A172 (cell line): ENCODE data around the gene SPTLC1. TPM values are rescaled to one million over a fixed set of nuclear protein-coding genes. Genes with fewer than 3 reads are reported as not detected.
"Not testable (repeated sequence)": the region's sequence is repeated elsewhere in the genome, so short reads cannot be mapped to it uniquely, and the experiment has no call there.

Experiments
- DNase-seq: peaks from one replicate; pipeline ENCODE4 v3.0.0-alpha.2; 2015; ENCODE audit warnings: low spot score
- total RNA-seq: library from RNA; depleted of rRNA; stranded (reverse); fragments of >200 nt; shearing (Covaris generic); gene quantifications from 2 replicates; pipeline ENCODE4 v1.2.3, GENCODE V29; 2014; rRNA removed

SPTLC1 gene, protein sequence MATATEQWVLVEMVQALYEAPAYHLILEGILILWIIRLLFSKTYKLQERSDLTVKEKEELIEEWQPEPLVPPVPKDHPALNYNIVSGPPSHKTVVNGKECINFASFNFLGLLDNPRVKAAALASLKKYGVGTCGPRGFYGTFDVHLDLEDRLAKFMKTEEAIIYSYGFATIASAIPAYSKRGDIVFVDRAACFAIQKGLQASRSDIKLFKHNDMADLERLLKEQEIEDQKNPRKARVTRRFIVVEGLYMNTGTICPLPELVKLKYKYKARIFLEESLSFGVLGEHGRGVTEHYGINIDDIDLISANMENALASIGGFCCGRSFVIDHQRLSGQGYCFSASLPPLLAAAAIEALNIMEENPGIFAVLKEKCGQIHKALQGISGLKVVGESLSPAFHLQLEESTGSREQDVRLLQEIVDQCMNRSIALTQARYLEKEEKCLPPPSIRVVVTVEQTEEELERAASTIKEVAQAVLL
- total RNA-seq, result 152 and 175 TPM in 2 replicates

DNA sequence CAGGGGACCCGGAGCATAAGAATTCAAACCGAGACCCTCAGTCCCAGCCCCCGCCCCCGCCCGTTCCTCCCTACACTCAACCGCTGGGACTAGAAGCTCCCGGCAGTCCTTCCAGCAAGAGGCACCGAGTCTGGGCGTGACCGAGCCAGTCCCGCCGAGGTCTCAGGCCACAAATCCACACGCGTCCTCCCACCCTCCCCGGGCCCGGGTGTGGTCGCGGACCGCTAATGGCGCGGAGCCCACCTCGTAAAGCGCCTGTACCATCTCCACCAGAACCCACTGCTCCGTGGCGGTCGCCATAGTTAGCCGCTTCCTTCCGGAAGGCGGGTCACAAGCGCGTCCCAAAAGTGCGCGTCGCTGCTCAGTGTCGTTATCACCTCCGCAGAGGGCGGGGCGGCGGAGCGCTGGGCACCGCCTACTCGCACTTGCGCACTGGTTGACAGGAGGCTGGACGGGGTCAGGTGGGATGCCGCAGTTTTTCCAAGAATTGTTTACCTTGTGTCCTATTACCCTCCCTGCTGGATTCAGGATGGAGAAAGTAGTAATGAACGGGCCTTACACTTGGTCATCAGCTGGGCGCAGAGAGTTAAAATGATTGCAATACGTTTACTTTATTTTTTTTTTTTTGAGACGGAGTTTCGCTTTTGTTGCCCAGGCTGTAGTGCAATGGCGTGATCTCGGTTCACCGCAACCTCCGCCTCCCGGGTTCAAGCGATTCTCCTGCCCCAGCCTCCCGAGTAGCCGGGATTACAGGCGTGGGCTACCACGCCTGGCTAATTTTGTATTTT lies at the start of gene SPTLC1:
Gene SPTLC1 (minus strand): TSS at position 343 of the 788 bp plus-strand sequence. CDS start 43 bp downstream, at position 300.
- peak; percentile 96 for DNase-seq

DNA sequence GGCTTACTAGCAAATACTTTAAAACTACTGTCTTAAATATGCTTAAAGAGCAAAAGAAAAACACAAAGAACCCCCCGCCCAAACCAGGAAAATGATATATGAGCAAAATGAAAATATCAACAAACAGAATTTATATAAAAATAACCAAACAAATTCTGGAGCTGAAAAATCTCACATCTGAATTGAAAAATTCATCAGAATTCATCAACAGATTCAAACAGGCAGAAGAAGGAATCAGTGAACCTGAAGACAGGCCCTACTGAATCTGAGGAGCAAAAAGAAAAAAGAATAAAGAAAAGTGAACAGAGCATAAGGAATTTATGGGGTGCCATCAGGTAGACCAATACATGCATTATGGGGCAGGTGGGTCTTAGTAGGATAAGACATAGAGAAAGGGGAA lies 49.8 kb upstream of the SPTLC1 start:
- no peak for DNase-seq

DNA sequence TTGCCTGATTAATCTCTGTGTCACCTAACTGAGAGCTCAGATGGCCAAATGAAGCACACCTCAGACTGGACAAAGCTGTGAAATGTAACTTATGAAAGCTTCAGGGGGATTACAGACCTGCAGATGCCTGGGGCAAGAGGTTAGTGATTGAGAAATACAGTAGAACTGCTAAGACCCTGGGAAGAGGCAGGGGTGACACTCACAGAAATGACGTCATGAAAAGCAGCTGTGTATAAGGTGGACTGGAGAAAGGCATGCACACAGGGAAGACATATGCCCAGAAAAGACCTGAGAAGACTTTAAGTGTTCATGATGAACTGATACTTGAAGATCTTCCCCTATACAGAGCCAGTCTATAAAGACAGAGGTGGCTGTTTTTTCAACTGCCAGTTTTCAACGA lies 49.3 kb upstream of the SPTLC1 start:
- no peak for DNase-seq

DNA sequence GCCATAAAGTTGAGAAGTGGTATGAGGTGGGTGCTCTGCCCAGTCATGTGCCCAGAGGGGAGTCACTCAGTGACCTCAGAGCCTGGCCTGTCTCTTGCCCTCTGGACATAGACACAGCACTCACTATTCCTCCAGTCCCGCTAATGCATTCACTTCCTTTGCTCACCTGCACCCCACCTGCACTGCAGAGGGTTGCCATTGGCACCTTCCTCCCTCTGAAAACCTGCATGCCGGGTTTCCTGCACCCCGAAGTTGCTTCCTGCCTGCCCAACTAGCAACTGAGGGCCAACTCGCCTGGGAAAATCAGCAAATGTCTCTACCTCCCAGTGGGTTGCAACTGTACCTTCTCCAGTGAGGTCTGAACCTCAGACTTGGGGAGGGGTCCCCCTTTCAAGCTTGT lies 48.1 kb upstream of the SPTLC1 start:
- no peak for DNase-seq

DNA sequence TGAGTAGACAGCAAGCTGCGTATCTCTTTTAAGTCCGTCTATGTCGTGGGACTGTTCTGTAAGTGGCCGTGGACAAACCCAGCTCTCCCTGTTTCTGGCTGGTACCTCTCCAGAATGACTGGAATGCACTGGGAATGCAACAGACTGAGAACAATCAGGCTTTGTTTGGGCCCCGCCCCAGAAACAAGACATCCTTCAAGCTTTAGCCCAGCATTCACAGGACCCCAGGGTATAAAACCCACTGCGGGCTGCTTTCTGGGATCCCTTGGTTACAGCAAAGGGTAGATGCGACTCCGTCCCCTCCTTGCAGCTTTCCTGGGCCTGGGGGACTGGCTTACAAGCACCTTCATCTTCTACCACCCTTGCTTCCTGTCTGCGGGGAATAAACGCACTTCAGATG lies 45.6 kb upstream of the SPTLC1 start:
- no peak for DNase-seq

DNA sequence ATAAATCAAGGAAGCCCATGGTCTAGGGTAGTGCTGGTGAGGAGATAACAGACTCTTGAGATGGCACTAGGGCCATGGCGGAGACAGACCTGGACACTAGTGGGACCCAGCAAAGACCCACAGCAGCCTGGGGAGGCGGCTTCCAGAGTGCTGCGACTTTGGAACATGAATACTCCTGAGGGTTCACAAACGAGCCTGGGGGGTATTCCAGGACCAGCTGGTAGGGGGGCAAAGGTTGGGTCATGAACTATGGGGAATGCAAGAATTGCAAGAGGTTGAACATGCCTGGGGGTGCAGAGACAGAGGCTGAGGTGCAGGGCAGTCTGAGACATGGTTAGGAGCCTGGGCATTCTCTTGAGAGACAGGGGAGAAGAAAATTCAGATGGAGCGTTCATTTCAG lies 43.8 kb upstream of the SPTLC1 start:
- DNase-seq, result no peak

DNA sequence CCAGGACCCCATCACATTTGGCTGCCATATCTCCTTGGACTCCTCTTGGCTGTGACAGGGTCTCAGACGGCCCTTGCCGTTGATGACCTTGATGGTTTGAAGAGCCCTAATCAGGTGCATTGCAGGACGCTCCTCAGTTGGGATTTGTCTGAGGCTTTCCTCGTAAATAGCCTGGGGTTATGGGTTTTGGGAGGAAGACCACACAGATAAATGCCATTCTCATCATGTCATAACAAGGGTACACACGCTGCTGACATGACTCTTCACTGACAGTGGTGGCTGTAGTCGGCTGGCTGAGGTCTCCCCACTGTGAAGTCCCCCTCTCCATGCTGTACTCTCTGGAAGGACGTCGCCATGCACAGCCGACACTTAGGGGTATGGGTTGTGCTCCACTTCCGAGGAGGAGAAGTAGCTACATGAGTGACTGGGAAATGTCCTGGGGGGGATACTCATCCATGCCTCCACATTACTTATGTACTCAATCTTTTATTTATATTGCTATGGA lies 42.9 kb upstream of the SPTLC1 start:
- DNase-seq, result no peak

DNA sequence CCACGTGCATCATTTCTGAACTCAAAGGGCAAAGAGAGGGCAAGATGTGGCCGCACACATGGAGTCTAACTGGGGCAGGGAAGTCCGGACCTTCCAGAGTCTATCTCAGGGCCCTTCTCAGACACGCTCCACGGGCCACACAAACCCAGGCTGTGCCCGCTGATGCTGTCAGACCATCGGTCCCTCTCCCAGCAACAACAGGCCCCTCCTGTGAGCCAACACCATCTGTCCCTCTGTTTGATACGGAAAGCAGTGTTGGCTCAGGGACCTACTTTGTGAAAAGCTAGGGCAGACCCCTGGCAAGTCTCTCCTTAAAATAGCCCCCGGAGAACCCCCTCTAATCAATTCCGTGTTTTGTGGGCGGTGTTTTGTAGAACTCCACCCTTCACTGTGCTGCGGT lies 40.5 kb upstream of the SPTLC1 start:
- not testable (repeated sequence) for DNase-seq

DNA sequence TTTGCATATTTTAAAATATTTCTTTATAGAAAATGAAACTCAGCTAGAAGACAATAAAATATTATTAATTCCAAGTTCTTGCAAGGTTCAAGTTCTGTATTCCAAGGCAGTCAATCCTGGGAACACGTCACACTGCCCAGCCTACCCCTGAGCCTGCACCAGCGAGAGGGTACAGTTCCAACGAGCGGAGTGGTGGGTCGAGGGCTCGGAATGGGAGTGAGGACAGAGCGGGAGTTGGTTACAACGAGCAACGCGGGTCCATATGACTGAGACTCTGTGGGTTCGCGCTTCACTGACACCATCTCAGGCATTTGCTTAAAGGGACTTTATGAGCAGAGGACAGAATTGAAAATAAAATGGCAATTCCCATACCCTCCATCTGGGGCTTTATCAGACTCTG lies 40.0 kb upstream of the SPTLC1 start:
- DNase-seq, result no peak

DNA sequence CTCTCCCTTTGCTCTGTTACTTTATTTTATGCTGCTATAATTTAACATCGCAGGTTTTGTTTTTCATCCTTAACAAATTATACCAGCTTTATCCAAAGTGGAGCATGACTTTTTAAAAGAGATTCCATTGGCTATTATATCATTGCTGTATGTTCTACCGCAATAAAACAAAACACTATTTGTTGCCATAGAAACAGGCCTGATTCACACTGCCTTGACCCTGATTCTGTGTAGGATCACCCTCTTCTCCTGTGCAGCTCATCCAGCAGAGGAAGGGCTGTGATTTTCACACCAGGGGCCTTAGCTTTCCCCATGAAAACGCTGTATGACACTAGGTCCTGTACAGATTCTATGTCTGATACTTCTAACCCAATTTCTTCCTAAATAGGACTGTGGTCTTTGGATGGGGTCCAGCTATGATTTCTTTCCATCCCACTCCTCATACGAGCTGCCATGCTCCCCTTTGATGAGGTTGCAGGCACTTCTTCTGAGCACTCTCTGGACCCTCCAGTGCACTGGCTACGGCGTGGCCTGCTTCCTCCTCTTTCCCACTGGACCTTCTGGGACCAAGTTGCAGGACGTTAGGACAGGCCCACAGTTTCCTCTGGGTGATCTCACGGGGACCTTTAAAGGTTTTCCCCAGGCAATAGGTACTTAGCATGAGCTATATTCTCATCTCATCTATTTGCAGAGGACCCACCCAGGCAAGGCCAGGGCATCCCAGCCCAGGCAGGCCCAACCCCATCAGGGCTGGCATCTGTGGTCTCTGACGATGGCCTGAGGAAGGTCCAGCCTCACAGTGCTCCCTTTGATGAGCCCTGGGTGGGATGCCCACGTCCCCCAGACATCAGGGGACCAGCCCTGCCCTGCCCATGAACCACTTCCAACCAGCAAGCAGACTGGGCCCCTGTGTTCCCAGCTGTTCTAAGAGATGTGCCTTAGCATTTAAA lies 38.5 kb upstream of the SPTLC1 start:
- peak; percentile 45 for DNase-seq

DNA sequence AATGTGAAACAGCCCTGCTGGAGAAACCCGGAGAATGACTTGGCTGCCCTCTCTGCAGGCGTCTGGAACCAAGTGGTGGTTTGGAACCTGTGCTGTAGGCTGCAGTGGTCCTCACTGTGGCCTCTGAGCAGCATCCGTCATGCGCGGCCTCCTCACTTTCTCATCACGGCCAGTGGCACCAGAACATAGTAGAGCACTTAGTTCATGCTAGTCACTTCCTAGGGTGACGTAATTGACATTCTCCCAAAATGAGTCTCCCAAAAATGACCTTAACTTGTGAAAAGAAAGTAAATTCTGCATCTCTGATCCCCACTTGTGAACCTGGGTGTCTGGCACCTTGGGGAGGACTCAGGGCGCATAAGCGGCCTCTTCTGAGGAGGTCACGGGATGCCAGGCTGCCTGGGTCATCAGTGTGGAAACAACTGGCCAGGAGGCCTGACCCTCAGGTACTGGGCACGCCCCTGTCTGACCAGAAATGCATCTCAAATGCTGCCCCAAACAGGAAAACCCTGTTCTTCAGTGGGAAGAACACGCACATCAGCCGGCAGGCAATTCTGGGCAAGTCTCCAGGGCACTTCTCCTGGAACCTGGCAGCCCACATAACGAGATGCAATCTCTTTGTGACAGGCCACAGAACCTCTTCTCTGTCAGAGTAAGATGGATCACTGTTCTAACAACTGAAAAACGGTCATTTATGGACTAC lies 36.6 kb upstream of the SPTLC1 start:
- DNase-seq, result peak; percentile 62

DNA sequence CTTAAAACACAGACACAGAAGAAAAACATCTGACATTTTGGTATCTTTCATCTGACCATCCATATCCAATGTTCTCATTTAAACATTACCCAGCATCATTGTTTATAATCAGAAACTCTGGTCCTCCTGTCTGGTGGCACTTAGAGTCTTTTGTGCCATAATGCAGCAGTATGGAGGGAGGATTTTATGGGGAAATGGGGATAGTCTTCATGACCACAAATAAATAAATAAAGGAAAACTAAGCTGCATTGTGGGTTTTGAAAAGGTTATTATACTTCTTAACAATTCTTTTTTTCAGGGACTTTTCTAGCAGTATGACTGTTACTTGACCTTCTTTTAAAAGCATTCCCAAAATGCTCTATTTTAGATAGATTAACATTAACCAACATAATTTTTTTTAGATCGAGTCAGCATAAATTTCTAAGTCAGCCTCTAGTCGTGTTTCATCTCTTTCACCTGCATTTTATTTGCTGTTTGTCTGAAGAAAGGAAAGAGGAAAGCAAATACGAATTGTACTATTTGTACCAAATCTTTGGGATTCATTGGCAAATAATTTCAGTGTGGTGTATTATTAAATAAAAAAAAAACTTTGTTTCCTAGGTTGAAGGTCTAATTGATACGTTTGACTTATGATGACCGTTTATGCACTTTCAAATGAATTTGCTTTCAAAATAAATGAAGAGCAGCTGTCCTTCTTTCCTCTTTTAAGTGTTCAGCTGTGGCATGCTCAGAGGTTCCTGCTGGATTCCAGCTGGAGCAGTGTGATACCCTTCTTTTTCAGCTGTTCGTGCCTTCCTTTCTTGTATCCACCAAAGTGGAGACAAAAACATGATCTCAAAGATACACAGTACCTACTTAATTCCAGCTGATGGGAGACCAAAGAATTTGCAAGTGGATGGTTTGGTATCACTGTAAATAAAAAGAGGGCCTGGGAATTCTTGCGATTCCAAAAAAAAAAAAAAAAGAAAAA lies 35.6 kb upstream of the SPTLC1 start:
- DNase-seq, result not testable (repeated sequence)

DNA sequence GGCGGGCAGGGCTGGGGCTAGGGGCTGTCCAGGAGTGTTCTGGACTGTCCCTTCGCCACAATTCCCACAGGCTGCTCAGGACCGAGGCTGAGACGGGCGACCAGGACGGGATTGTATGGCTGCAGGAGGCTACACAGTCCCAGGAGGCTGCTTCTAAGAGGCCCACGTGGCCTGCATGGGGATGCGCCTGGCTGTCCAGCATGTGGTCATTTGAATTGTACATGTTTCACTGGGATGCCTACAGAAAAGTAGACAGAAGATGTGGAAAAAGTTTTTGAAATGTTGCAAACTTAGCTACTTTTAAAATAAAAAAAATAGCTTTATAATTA lies 32.6 kb upstream of the SPTLC1 start:
- peak; percentile 23 for DNase-seq

DNA sequence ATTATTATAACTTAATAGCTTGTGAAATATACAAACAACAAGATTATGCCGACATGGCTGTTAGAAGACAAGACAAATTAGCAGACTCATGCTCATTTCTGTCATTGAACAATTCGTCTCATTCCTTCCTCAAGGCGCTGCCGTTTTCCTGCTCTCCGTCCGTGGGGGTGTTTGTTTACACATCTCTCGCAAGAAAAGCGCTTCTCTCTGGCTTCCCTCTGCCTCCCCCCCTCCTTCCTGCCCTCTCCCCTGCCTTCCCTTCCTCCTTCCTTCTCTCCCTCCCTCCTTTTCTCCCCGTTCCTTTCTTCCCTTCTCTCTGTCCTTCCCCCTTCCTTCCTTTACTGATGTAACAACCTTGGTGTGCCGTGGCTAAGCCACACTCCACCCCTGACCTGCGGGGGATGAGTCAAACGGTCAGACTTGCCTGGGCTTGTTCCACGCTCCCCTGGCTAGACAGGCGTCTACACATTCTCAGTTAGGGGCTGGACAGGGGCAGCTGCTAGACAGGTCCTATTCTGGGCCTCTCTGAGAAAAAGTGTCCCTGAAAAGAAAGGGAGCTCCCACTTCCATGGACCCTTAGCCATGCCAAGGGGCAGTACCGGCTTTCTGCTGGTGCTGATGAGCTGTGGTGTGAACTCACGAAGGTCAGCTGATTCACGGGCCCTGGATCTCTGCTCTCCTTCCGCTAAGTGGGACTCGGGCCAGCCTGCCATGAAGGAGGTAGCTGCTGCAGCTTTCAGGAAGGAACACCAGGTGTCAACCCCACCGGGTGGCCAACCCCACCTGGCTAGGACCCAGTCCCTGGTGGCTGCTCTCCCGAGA lies 32.0 kb upstream of the SPTLC1 start:
- DNase-seq, result peak; percentile 84

DNA sequence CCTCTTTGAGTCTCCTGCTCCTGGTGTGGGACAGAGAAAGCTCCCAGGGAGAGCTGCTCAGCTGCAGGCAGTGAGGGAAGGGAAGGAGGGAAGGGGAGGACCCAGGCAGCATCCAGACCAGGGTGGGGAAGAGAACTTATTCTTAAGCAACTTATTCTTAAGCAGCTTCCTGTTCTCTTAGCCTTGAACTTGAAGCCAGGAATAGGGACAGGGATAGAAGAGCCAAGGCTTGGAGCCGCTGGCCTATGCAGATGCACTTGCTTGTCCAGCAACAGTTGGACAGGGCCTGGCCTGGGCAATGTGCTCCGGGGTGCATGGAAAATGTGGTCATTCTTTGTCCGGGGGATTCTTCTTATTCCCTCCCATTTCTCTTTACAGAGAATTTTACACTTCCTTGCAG lies 31.4 kb upstream of the SPTLC1 start:
- DNase-seq, result no peak

DNA sequence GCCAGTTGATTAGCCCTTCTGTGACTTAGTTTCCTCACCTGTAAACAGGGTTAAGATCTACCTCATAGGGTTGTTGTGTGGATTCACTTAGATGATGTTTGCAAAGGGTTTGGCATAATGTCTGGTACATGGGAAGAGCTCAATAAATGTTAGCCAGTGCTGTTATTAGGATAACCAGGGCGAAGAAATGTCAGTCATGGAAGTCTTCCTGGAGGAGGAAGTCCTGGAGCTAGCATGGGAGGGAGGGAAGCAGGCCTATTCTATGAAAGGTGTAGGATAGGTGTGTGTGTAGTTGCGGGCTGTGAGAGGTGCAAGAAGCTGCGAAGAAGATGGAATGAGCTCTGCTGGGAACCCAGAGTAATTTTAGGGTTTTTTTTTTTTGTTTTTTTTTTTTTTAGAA lies 30.6 kb upstream of the SPTLC1 start:
- not testable (repeated sequence) for DNase-seq

DNA sequence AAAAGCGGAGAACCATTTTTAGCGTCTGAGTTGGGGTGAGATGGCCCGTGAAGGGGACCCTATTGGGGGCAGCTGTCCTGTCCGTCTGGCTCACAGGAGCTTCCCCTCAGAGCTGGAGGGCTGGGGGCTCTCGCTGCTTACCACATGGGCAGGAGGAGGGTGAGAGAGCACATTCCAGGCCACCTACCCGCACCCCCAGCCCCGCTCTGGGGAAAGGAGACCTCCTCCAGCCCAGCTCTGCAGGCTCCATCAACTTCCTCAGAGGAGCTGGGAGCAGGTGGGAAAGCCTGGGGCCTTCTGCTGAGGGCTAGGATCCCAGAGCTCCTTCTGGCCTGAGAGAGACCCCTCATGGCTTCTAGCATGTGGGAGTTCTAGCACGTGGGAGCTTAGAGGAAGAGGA lies 27.1 kb upstream of the SPTLC1 start:
- DNase-seq, result no peak

DNA sequence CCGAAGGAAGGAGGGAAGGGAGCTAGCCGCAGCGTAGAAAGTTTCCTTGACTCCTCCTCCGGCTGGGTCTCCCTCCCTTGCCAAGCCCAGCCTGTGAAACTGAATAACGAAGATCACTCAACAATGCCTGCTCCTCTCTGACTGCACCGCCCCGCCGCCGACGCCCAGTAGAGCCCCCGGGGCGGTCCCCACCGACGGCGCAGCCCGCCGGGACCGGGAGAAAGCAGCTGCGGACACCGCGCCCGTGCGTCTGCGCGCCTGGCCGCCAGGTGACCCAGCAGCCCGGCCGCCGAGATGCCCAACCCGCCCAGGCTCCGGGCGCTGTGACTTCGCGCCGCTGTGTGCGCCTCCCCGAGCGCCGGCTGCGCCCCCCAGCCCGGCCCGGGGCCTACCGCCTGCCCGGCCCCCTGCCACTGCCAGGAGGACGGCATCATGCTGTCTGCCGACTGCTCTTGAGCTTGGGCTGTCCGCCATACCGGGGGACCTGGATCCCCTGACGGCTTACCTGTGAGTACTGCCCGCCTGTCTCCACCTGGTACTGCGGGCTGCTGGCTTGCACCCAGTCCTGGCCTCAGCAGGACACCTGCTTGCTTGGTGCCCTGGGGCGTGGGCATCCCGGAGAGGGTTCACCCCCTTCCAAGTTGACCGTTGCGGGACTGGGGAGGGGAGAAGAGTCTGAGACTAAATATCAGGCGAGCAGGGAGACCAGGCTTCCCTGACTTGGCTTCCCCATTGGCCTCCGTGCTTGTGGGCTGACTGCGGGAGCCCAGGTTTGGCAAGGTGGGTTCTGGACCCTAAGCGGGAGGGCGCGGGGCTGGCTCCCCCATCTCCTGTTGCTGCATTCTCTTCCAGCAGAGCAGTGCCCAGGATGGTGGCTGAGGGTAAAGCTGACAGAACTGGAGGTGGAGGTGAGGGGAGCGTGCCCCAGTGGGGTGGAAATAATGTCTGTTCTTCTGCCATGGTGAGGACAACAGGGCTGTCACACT lies 26.2 kb upstream of the SPTLC1 start:
- DNase-seq, result no peak
